ENCODE measurements around the gene BICD1.

DNA sequence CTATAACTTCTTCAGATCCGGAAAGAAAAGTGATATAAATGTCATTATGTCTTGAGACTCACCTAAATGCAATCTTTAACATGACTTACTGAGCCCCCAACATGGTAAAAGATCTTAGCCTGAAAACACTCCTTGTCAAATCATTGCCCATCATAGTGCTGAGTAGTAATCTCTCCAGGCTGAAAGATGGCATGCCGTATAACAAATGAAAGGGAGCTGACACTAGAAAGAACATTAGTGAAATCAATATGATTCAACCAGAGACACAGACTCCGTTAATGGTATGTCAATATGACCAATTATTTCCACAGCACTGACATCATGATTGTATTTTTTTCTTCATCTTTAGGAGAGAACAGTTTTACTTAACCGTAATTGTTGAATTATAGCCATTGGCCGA lies 54.4 kb downstream of the BICD1 start:
- TF ChIP-seq POLR2AphosphoS5 (IDR thresholded peaks at IDR 0.05; ENCODE audit: insufficient read depth, low read depth, low read length): no peak
- TF ChIP-seq, protein P1, sequence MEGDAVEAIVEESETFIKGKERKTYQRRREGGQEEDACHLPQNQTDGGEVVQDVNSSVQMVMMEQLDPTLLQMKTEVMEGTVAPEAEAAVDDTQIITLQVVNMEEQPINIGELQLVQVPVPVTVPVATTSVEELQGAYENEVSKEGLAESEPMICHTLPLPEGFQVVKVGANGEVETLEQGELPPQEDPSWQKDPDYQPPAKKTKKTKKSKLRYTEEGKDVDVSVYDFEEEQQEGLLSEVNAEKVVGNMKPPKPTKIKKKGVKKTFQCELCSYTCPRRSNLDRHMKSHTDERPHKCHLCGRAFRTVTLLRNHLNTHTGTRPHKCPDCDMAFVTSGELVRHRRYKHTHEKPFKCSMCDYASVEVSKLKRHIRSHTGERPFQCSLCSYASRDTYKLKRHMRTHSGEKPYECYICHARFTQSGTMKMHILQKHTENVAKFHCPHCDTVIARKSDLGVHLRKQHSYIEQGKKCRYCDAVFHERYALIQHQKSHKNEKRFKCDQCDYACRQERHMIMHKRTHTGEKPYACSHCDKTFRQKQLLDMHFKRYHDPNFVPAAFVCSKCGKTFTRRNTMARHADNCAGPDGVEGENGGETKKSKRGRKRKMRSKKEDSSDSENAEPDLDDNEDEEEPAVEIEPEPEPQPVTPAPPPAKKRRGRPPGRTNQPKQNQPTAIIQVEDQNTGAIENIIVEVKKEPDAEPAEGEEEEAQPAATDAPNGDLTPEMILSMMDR (IDR thresholded peaks at IDR 0.05; ENCODE audit: extremely low read depth in 1 of 2, insufficient read depth in 1 of 2, low read depth in 1 of 2, low read length in 2 of 2): no peak
- no peak for TF ChIP-seq POLR2A (IDR thresholded peaks at IDR 0.05; ENCODE audit: low read depth, low read length)
- no peak for TF ChIP-seq EZH2 (IDR thresholded peaks at IDR 0.05; ENCODE audit: borderline replicate concordance, low read depth, low read length, severe bottlenecking)
- TF ChIP-seq MYC (IDR thresholded peaks at IDR 0.05; ENCODE audit: low read depth, low read length): no peak
- TF ChIP-seq, protein P2, sequence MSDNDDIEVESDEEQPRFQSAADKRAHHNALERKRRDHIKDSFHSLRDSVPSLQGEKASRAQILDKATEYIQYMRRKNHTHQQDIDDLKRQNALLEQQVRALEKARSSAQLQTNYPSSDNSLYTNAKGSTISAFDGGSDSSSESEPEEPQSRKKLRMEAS (IDR thresholded peaks at IDR 0.05; ENCODE audit: insufficient read depth, insufficient read length): no peak
- TF ChIP-seq JUN (IDR thresholded peaks at IDR 0.05; ENCODE audit: borderline replicate concordance, insufficient read depth, insufficient read length, low read depth): no peak
